Transverse colon (tissue), 4 donors: ENCODE data around the gene EHMT1.

Source experiments
- CTCF ChIP-seq, 5 experiments: fragments of 200-600 bp in 3 of 5; fragments of 450-650 bp in 2 of 5; sonication (generic) in 3 of 5; IDR thresholded peaks; 1 replicate in 2 of 5; 2 replicates in 3 of 5; pipeline ENCODE4 v1.5.1; 2016 to 2017; ENCODE audit warnings: antibody characterized with exemption in 5 of 5, inconsistent platforms in 3 of 5, mild to moderate bottlenecking in 2 of 5, moderate library complexity in 1 of 5
- EP300 ChIP-seq: sonication (generic); formaldehyde crosslinking; IDR thresholded peaks from one replicate; pipeline ENCODE4 v1.6.1; 2017; ENCODE audit warnings: antibody characterized with exemption, low read depth
- POLR2A ChIP-seq: fragments of 450-650 bp; IDR thresholded peaks from one replicate; pipeline ENCODE4 v1.6.1; 2016; ENCODE audit warnings: antibody characterized with exemption, mild to moderate bottlenecking, moderate library complexity
- POLR2AphosphoS5 ChIP-seq, 3 donors: sonication (generic); formaldehyde crosslinking; IDR thresholded peaks; one replicate each; pipeline ENCODE4 v1.6.1; 2016; ENCODE audit warnings: antibody characterized with exemption in 3 of 3

DNA sequence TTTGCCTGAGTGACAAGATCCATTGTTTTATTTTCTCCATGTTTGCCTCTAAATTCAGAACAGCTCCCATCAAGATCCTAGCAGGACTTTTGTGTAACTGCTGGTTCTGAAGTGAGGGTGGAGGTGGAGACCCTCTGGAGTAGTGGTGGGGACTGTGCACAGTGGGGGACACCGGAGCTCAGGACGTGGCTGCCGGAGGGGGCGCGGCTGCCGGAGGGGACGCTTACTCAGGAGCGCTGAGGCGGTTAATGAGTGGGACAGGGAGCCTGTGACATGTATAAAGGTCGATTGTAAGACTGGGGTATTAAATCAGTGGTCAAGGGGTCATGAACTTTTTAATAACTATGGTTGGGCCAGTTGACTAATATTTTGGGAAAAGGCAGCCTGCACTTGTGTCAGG is 131.8 kb downstream of the EHMT1 start:
- no peak for TF ChIP-seq CTCF (IDR thresholded peaks at IDR 0.05)
- no peak for TF ChIP-seq POLR2A
- TF ChIP-seq POLR2AphosphoS5 (IDR thresholded peaks at IDR 0.05): no peak
- TF ChIP-seq EP300: no peak
